SH-SY5Y (cell line): Measurements from ENCODE around the gene BEST3.

Experiments
- GATA2 ChIP-seq: IDR thresholded peaks from 2 replicates; pipeline ENCODE4 v1.6.1; 2011; ENCODE audit warnings: mild to moderate bottlenecking, low read depth, low read length
- GATA3 ChIP-seq: IDR thresholded peaks from 2 replicates; pipeline ENCODE4 v1.6.1; 2011; ENCODE audit warnings: low read depth, mild to moderate bottlenecking, low read length, moderate library complexity

- TF ChIP-seq GATA2 (no peak), GATA3 (no peak)
Measured at GRCh38 chr12:69633061-69633460, 66.0 kb downstream of the BEST3 start.
